Activated naive CD4-positive, alpha-beta T cell treated with anti-CD3 and anti-CD28 coated beads for 36 hours (primary cell): ENCODE results near the gene PARK7. TPM values are rescaled to one million over a fixed set of nuclear protein-coding genes. Genes with fewer than 3 reads are reported as not detected.
"Not testable (repeated sequence)": the region's sequence is repeated elsewhere in the genome, so short reads cannot be mapped to it uniquely, and the experiment has no call there.

Experiments used
- CTCF ChIA-PET: fragments of 350-600 bp; sonication (Branson Sonifier 250); formaldehyde crosslinking; loops from one replicate; lab custom pipeline; 2021; ENCODE audit warnings: antibody characterized with exemption; lab: Charles Lee
- DNase-seq: peaks from one replicate; pipeline ENCODE4 v3.0.0-alpha.2; 2020
- H3K27ac Mint-ChIP-seq: one replicate; pipeline ENCODE4 v1.8.0; 2021; ENCODE audit warnings: mild to moderate bottlenecking, mixed read lengths
- H3K27me3 Mint-ChIP-seq: one replicate; pipeline ENCODE4 v1.8.0; 2021; ENCODE audit warnings: low read depth, mixed read lengths
- H3K36me3 Mint-ChIP-seq: one replicate; pipeline ENCODE4 v1.8.0; 2021; ENCODE audit warnings: low read depth, mixed read lengths
- H3K4me1 Mint-ChIP-seq: one replicate; pipeline ENCODE4 v1.8.0; 2021; ENCODE audit warnings: low read depth, mixed read lengths
- H3K4me3 Mint-ChIP-seq: one replicate; pipeline ENCODE4 v1.8.0; 2021; ENCODE audit warnings: mild to moderate bottlenecking, moderate library complexity, mixed read lengths
- H3K9me3 Mint-ChIP-seq: one replicate; pipeline ENCODE4 v1.8.0; 2021; ENCODE audit warnings: mixed read lengths
- intact Hi-C: fragments of 100-400 bp; cut with micrococcal nuclease; formaldehyde crosslinking; loops from one replicate; pipeline ENCODE4 v1.15.1; 2023
- total RNA-seq, 2 experiments: library from RNA; stranded (reverse); gene quantifications; one replicate each; pipeline ENCODE4 v1.2.3, GENCODE V29; 2021

Gene PARK7
- total RNA-seq: 100 to 1,000 TPM; 373 to 397 TPM

- Mint-ChIP-seq H3K27me3 (no peaks in the 10 kb centered on the region), H3K27ac (peak within 1 kb of the TSS; percentile 98), H3K4me3 (peak within 1 kb of the TSS; percentile 99), H3K36me3 (peaks cover 35% of the 10 kb centered on the region), H3K4me1 (peaks cover 53% of the 10 kb centered on the region), H3K9me3 (no peaks in the 10 kb centered on the region)
- CTCF ChIA-PET: no interaction called here
- intact Hi-C loops: loop anchor here (2.0 to 5.0 kb wide), 2 partner anchors 41 to 179 kb away; partner anchors contain the start of gene PER3
- peak; percentile 100 for DNase-seq
Observed at GRCh38 chr1:7961216-7962013, at the start of gene PARK7. TSS of gene PARK7 (plus strand) at chr1:7961711. CDS start at chr1:7962786, 1,075 bp downstream.

- no peaks in the 10 kb centered on the region for H3K9me3 Mint-ChIP-seq
- no peak overlapping the region for H3K4me3 Mint-ChIP-seq
- H3K27ac Mint-ChIP-seq: no peak overlapping the region
- intact Hi-C loops: no loop called here
- no peaks in the 10 kb centered on the region for H3K36me3 Mint-ChIP-seq
- H3K4me1 Mint-ChIP-seq: peaks cover 29% of the 10 kb centered on the region
- no peaks in the 10 kb centered on the region for H3K27me3 Mint-ChIP-seq
- CTCF ChIA-PET: no interaction called here
- no peak for DNase-seq
Observed at GRCh38 chr1:7912145-7912544, 49.4 kb upstream of the PARK7 start.

- H3K4me3 Mint-ChIP-seq: peak overlapping the region; percentile 28
- H3K4me1 Mint-ChIP-seq: peaks cover 32% of the 10 kb centered on the region
- no peaks in the 10 kb centered on the region for H3K9me3 Mint-ChIP-seq
- H3K36me3 Mint-ChIP-seq: no peaks in the 10 kb centered on the region
- intact Hi-C loops: no loop called here
- no peaks in the 10 kb centered on the region for H3K27me3 Mint-ChIP-seq
- no peak overlapping the region for H3K27ac Mint-ChIP-seq
- DNase-seq: no peak
- CTCF ChIA-PET: no interaction called here
Observed at GRCh38 chr1:7912743-7913557, 48.6 kb upstream of the PARK7 start.

DNA sequence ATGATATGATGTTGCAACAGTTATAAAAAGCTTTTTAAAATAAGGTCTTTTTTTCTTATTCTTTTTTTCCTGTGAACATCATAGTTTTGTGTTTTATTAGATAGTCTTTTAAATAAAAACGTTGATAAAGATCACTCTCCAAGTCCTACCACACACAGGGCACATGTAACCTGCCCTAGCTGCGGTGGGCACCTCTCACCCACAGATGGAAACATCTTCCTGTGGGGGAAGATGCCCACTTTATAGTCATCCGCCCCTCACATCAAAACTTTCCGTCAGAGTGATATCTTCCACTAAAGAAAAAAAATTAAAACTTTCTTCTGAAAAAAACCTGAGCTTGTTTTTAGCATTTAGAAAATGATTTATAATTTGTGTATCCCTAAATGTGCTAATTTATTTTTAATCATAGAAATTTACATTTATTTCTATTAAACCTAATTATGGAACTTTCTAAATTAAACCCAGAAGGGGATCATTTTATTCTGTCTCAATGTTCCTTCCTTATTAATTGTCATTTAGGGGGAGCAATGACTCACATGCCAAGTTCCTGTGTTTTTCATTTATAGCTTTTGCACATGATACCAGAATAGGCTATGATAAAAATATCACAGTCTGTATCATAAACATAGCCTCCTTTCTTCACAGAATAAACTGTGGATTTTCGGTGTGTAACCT lies 45.5 kb upstream of the PARK7 start:
- Mint-ChIP-seq H3K36me3 (peaks cover 3% of the 10 kb centered on the region), H3K27ac (peak overlapping the region; percentile 75), H3K9me3 (no peaks in the 10 kb centered on the region), H3K4me3 (no peak overlapping the region), H3K27me3 (no peaks in the 10 kb centered on the region), H3K4me1 (peaks cover 44% of the 10 kb centered on the region)
- CTCF ChIA-PET: interaction anchor here (0.9 to 1.1 kb wide), 2 partner anchors 12 to 59 kb away, joined by 3 to 4 read pairs; no protein-coding TSS in a partner anchor
- intact Hi-C loops: no loop called here
- peak; percentile 25 for DNase-seq

DNA sequence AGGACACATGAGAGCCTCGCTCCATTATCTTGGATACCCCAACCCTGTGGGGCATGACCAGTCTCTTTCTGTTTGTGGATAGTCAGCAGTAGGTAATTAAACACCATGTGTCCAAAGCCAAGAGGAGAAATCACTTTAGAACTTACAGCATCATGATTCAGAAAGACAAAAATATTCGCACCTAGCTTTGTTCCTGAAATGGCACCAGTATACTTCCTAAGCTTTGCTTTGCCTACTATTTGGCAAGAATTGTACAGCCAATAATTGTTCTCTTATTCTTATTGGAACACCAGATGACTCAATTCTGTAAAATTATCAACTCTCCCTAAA lies 45.0 kb upstream of the PARK7 start:
- intact Hi-C loops: no loop called here
- H3K4me1 Mint-ChIP-seq: peaks cover 45% of the 10 kb centered on the region
- no peak overlapping the region for H3K4me3 Mint-ChIP-seq
- no peaks in the 10 kb centered on the region for H3K27me3 Mint-ChIP-seq
- H3K27ac Mint-ChIP-seq: peak overlapping the region; percentile 65
- H3K9me3 Mint-ChIP-seq: no peaks in the 10 kb centered on the region
- CTCF ChIA-PET: interaction anchor here (0.9 kb wide), 1 partner anchor 13 kb away, joined by 3 read pairs; no protein-coding TSS in a partner anchor
- DNase-seq: no peak
- H3K36me3 Mint-ChIP-seq: peaks cover 3% of the 10 kb centered on the region

- CTCF ChIA-PET, H3K27ac Mint-ChIP-seq, H3K27me3 Mint-ChIP-seq, DNase-seq, intact Hi-C loops, H3K36me3 Mint-ChIP-seq, H3K9me3 Mint-ChIP-seq, H3K4me3 Mint-ChIP-seq: not testable (repeated sequence)
- H3K4me1 Mint-ChIP-seq: peaks cover 45% of the 10 kb centered on the region
Observed at GRCh38 chr1:7917971-7918370, 43.5 kb upstream of the PARK7 start.

GRCh38 chr1:7919880-7920279 lies 41.6 kb upstream of the PARK7 start:
- peaks cover 6% of the 10 kb centered on the region for H3K36me3 Mint-ChIP-seq
- CTCF ChIA-PET: interaction anchor here (0.6 to 1.0 kb wide), 2 partner anchors 62 to 95 kb away, joined by 3 to 4 read pairs; no protein-coding TSS in a partner anchor
- DNase-seq: no peak

GRCh38 chr1:7921796-7922195 lies 39.7 kb upstream of the PARK7 start:
- no peak overlapping the region for H3K4me3 Mint-ChIP-seq
- no peak for DNase-seq
- H3K27me3 Mint-ChIP-seq: no peaks in the 10 kb centered on the region
- peaks cover 6% of the 10 kb centered on the region for H3K36me3 Mint-ChIP-seq
- peaks cover 27% of the 10 kb centered on the region for H3K4me1 Mint-ChIP-seq
- no peak overlapping the region for H3K27ac Mint-ChIP-seq
- H3K9me3 Mint-ChIP-seq: no peaks in the 10 kb centered on the region
- intact Hi-C loops: loop anchor here (2.0 kb wide), 1 partner anchor 39 kb away; the partner anchor contains the start of gene PARK7
- CTCF ChIA-PET: interaction anchor here (1.2 kb wide), 1 partner anchor 18 kb away, joined by 3 read pairs; no protein-coding TSS in a partner anchor

More at GRCh38 chr1:7919880-7920279, 41.6 kb upstream of the PARK7 start:
- Mint-ChIP-seq H3K27me3 (no peaks in the 10 kb centered on the region), H3K27ac (peak overlapping the region; percentile 36), H3K9me3 (no peaks in the 10 kb centered on the region), H3K4me3 (no peak overlapping the region), H3K4me1 (peaks cover 39% of the 10 kb centered on the region)
- intact Hi-C loops: loop anchor here (1.0 to 2.0 kb wide), 5 partner anchors 18 to 371 kb away; partner anchors contain the start of genes PARK7 and TNFRSF9

- intact Hi-C loops: no loop called here
- Mint-ChIP-seq H3K9me3 (no peaks in the 10 kb centered on the region), H3K4me1 (peaks cover 23% of the 10 kb centered on the region), H3K27ac (no peak overlapping the region), H3K36me3 (peaks cover 6% of the 10 kb centered on the region), H3K27me3 (no peaks in the 10 kb centered on the region), H3K4me3 (no peak overlapping the region)
- no peak for DNase-seq
- CTCF ChIA-PET: interaction anchor here (1.2 kb wide), 1 partner anchor 17 kb away, joined by 3 read pairs; no protein-coding TSS in a partner anchor
Observed at GRCh38 chr1:7922301-7922700, 39.2 kb upstream of the PARK7 start.

- H3K9me3 Mint-ChIP-seq, H3K27ac Mint-ChIP-seq, H3K4me3 Mint-ChIP-seq, H3K36me3 Mint-ChIP-seq, intact Hi-C loops, DNase-seq, H3K27me3 Mint-ChIP-seq: not testable (repeated sequence)
- CTCF ChIA-PET: interaction anchor here (0.7 kb wide), 1 partner anchor 1239 kb away, joined by 3 read pairs; no protein-coding TSS in a partner anchor
- H3K4me1 Mint-ChIP-seq: peaks cover 24% of the 10 kb centered on the region
Observed at GRCh38 chr1:7927061-7927460, 34.5 kb upstream of the PARK7 start.

DNA sequence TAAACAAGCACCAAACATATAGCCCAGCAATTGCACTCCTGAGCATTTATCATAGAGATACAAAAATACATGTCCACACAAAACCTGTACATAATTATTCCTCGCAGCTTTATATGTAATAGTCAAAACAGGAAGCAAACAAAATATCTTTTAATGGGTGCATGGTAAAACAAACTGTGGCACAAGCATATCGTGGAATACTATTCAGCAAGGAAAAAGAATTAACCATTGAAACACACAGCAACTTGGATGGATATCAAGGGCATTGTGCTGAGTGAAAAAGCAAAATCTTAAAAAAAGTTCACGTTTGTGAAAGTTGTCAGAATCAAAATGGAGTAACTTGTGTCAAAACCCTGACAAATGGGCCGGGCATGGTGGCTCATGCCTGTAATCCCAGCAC lies 33.3 kb upstream of the PARK7 start:
- Mint-ChIP-seq H3K4me1 (peaks cover 21% of the 10 kb centered on the region), H3K27me3 (no peaks in the 10 kb centered on the region), H3K27ac (no peak overlapping the region), H3K36me3 (peaks cover 2% of the 10 kb centered on the region), H3K9me3 (no peaks in the 10 kb centered on the region), H3K4me3 (no peak overlapping the region)
- DNase-seq: no peak
- CTCF ChIA-PET: no interaction called here
- intact Hi-C loops: no loop called here
